IPS-NIHi11 (cell line): ENCODE measurements around the gene MAB21L4.
"Not testable (repeated sequence)": the region's sequence is repeated elsewhere in the genome, so short reads cannot be mapped to it uniquely, and the experiment has no call there.

Source experiments
- DNase-seq: peaks from one replicate; pipeline ENCODE4 v3.0.0; 2012; ENCODE audit warnings: mixed read lengths, low spot score

Gene MAB21L4

GRCh38 chr2:240857039-240858008 is 38.6 kb downstream of the MAB21L4 start:
- DNase-seq: no peak

DNA sequence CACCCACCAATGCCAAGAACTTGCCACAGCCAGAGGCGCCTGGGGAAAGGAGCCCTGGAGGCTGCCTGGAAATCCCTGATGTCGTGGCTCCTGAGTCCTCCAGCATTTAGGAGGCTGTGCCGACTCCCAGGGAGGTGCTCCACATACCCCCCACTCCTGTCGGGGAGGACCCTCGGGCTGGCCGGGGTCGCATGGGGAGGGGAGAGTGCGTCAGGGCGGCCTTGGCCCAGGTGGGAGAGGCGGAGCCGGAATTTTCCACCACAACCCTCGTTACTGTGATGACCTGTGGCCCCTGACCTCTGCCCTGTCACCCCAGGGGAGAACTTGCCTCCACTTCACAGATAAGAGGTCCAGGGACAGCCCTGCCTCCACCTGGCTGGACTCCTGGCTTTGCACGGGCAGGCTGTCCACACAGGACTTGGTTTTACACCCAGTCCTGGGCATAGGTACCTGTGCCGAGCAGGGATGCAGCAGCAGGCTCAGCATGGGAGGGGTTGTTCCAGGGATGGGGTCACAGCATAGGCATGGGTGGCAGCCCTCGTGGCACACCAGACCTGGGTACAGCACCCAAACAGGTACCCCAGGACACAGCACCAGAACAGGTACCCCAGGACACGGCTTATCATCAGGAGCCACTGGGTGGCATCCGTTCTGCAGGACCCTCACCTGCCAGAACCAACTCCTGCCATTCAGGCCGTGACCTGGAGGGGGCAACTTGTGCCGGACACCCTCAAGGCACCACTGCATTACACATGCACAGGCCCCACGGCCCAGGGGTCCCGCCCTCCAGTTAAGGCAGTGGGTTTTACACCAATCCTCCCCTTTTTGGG is 39.6 kb downstream of the MAB21L4 start:
- peak; percentile 81 for DNase-seq

DNA sequence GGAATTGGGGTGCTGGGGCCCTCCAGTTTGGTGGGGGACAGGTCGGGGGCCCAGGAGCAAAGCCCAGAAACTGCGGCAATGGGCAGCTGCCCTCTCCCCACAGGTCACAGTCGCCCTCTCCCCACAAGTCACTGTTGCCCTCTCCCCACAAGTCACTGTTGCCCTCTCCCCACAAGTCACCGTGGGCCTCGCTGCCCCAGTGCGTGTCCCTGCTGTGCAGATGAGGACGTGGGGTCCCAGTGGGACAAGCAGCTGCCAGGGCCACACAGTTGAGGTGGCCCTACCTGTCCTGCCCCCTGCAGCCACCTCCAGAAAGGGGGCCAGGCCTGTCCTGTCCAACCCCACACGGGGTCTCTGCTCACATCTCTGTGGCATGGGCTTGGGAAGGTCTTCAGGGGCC is 40.3 kb downstream of the MAB21L4 start:
- no peak for DNase-seq

DNA sequence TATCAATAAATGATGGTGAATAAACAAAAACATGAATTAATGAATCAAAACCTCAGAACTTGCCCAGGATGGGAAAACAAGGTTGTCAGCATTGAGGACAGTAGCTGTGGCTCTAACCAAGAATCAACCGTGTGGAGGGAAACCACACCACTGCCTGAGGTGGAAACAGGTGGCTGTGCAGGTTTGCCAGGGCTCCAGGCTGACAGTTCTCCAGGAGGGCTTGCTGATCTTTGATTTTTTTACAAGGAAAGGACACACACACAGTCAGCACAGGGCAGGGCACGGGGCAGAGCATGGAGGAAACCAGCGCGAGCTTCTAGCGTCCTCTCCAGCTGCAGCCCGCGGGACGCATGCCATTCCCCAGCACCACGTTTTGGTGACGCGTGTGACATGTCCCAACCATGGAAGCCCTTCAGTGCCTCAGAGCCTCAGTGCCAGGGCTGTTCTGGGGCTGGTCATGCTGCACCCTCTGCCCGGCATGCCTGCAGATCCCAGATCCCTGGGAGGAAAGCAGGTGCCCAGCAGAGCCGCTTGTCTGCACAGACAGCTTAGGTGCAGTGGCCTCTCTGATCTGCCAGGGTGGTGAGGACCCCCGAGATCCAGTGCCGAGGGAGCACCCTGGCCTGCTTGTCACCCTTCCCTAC is 43.2 kb downstream of the MAB21L4 start:
- no peak for DNase-seq

GRCh38 chr2:240851078-240851991 is 44.6 kb downstream of the MAB21L4 start:
- peak; percentile 93 for DNase-seq

GRCh38 chr2:240850756-240851077 is 45.2 kb downstream of the MAB21L4 start:
- no peak for DNase-seq

DNA sequence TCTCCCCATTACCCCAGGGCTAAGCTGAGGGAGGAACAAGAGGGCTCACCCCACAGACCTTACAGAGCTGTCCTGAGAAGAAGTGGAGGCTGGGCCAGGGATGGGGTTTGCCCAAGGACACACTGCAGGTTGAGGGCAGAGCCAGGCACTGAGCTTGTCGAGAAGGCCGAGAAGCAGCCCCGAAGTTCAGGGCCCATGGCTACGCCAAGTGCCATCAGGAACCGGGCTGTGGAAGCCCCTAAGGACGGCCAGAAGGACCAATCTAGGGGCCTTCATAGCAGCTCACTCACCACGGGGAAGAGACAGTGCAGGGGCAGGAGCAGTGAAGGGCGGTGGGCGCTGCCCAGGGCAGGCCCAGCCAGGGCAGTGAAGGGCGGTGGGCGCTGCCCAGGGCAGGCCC is 45.9 kb downstream of the MAB21L4 start:
- no peak for DNase-seq

GRCh38 chr2:240848900-240849680 is 46.9 kb downstream of the MAB21L4 start:
- DNase-seq: no peak

DNA sequence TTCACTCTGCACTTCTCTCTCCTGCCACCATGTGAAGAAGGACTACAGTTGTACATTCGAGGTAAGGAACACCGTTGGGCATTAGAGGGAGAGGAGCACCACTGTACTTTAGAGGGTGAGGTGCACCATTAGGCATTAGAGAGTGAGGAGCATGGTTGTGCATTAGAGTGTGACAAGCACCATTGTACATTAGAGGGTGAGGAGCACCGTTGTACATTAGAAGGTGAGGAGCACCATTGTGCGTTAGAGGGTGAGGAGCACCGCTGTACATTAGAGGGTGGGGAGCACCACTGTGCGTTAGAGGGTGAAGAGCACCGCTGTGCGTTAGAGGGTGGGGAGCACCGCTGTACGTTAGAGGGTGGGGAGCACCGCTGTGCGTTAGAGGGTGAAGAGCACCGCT is 48.1 kb downstream of the MAB21L4 start:
- no peak for DNase-seq

DNA sequence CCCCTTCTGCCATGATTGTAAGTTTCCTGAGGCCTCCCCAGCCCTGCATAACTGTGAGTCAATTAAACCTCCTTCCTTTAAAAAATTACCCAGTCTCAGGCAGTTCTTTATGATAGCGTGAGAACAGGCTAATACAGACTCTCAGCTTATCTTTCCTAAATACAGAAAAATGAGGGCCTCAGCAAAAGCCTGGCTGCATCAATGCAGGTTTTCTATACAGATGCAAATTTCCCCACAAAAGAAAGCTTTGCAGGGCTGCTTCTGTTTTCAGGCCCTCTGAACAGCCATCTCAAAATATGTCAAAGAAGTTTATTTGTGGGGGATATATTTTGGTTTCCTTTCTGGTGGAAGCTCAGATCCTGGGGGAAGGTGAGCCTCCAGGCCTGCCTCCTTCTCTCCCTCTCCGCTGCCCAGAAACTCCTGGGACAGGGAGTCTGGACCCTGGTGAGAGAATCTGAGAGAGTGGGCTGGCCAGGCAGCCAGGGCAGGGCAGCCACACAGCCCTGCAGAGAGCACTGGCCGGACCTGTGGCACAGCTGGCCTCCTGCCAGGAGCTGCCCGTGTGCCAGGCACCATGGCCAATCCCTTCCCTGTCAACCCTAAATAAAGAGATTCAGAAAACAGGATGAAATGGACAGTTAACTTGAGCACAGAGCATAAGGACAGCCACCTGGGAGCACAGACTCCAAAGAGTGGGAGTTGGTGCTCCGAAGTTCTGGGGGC is 48.9 kb downstream of the MAB21L4 start:
- no peak for DNase-seq

DNA sequence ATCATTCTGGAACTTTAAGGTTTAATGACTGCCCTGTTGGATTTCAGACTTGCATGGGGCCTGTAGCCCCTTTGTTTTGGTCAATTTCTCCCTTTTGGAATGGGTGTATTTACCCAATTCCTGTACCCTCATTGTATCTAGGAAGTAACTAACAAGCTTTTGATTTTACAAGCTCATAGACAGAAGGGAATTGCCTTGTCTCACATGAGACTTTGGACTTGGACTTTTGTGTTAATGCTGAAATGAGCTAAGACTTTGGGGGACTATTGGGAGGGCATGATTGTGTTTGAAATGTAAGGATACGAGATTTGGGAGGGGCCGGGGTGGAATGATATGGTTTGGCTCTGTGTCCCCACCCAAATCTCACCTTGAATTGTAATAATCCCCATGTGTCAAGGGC is 49.6 kb downstream of the MAB21L4 start:
- DNase-seq: not testable (repeated sequence)

DNA sequence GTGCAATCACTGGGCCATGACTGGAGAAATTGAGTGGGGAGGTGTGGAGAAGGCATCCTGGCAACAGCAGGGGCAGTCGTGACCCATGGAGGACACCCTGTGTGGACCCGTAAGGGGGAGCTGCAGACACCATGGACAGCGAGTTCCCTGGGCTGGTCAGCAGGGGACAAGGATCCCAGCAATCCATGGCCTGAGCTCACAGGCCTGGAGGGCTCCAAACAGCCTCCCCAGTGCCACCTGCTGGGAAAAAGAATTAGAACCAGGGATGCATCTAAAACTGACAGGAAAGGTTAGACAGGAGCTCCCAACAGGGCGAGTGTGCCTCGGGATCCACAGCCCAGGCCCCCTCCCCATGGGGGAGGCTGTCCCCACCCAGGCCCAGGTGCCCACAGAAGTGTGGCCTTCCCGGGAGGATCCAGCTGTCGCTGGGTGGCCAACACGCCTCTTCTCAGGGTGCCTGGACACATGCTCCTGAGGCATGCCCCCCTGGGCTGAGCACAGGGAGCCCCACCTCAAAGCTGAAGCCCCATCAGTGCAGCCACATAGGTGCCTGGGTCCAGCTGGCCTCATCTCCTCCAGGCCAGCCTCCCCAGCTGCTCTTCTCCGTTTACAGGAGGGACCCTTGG is 55.4 kb downstream of the MAB21L4 start:
- DNase-seq: peak; percentile 84

- no peak for DNase-seq
These were observed 56.5 kb downstream of the MAB21L4 start for GRCh38 chr2:240839152-240840143.

- no peak for DNase-seq
These were observed 58.3 kb downstream of the MAB21L4 start for GRCh38 chr2:240837621-240838020.

DNA sequence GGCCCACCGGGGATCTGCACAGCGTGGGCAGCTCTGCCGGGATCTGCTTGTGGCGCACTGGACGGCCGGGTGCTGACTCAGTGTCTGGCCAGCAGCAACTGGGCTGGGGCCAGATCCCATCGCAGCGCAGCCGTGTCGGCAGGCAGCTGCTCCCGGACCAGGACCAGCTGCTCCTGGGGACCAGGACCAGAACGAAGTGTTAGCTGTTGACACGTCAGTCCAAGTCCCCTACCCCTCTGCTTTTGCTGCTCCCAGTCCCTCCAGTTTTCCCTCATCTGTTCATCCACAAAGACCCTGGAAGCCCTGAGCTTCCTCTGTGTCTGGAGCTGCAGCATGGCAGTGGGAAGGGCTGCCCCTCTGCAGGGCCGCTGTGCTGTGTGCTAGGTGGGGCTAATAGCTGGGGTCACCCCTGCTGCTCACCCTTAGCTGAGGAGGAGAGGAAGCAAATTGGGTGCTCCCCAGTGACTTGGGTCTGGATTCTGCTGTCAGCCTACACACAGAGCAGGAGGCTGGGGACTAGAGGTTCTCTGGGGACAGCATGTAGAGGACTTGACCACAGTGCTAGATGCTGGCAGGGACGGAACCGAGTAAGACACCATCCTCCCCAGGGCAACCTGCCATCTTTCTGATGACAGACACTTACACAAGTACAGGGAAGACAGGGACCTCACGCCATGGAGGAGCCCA is 59.0 kb downstream of the MAB21L4 start:
- no peak for DNase-seq
